HCT116 (cell line): ENCODE data around the gene NPB. TPM values are rescaled to one million over a fixed set of nuclear protein-coding genes. Genes with fewer than 3 reads are reported as not detected.
A peak's percentile ranks its signal among the peaks of the same experiment; 100 is the strongest.

Experiments used
- ATAC-seq: fragments of 200-7000 bp; cut with Tn5 transposase; 2 replicates; pipeline ENCODE4 v1.9.1; 2020; ENCODE audit warnings: mild to moderate bottlenecking, moderate library complexity
- BruUV-seq: library from RNA; stranded (reverse); fragments of 400-500 nt; replicated peaks from 2 replicates; lab custom pipeline; 2021; lab: Mats Ljungman, UMichigan
- CTCF ChIA-PET: fragments of 300-600 bp; sonication (Branson Sonifier 250); formaldehyde crosslinking; loops from one replicate; lab custom pipeline; 2021; ENCODE audit warnings: antibody characterized with exemption; lab: Charles Lee
- POLR2A ChIA-PET: fragments of 300-600, 350-600 bp; sonication (Branson Sonifier 250); formaldehyde crosslinking; loops from one replicate; lab custom pipeline; 2021; ENCODE audit warnings: antibody characterized with exemption; lab: Charles Lee
- RAD21 ChIA-PET, 2 experiments: fragments of 300-600 bp; sonication (Branson Sonifier 250); formaldehyde crosslinking; loops; one replicate each; lab custom pipeline; 2023; ENCODE audit warnings: low total read pairs in 2 of 2; ENCODE audit not compliant: uncharacterized antibody in 2 of 2, unreplicated experiment in 2 of 2, low non-redundant PET in 1 of 2; lab: Charles Lee
- DNase-seq: peaks from one replicate; pipeline ENCODE4 v3.0.0-alpha.2; 2010; ENCODE audit warnings: low read depth, low spot score
- H2AFZ ChIP-seq: fragments of 200-600 bp; shearing (Covaris generic), sonication (generic); 2 replicates; pipeline ENCODE4 v1.6.1; 2017; ENCODE audit warnings: low read depth, mixed run types, mixed read lengths, antibody characterized with exemption, low read length; ENCODE audit not compliant: poor library complexity, severe bottlenecking
- H3K27ac ChIP-seq: 2 replicates; pipeline ENCODE4 v1.5.1; 2012; ENCODE audit warnings: low read depth, low read length
- H3K27me3 ChIP-seq: fragments of 200-600 bp; sonication (generic); 2 replicates; pipeline ENCODE4 v1.6.1; 2016; ENCODE audit warnings: mixed run types, low read length, mixed read lengths; ENCODE audit not compliant: insufficient read depth
- H3K36me3 ChIP-seq, 2 experiments: fragments of 200-500 bp in 1 of 2; fragments of 200-600 bp in 1 of 2; sonication (Bioruptor generic) in 1 of 2; sonication (generic) in 1 of 2; 2 replicates each; pipeline versions ENCODE4 v1.5.1 to v1.6.1; 2014 to 2016; ENCODE audit warnings: low read length in 2 of 2, inconsistent platforms in 1 of 2, mixed read lengths in 1 of 2, mixed run types in 1 of 2; ENCODE audit not compliant: insufficient read depth in 2 of 2, control insufficient read depth in 1 of 2
- H3K4me1 ChIP-seq, 2 experiments: fragments of 200-600 bp in 1 of 2; sonication (generic) in 1 of 2; 2 replicates each; pipeline versions ENCODE4 v1.5.1 to v1.6.1; 2012 to 2017; ENCODE audit warnings: low read length in 2 of 2, inconsistent platforms in 1 of 2, mild to moderate bottlenecking in 1 of 2, mixed read lengths in 1 of 2, mixed run types in 1 of 2, moderate library complexity in 1 of 2; ENCODE audit not compliant: insufficient read depth in 2 of 2, control insufficient read depth in 1 of 2
- H3K4me2 ChIP-seq: fragments of 200-600 bp; sonication (generic); 2 replicates; pipeline ENCODE4 v1.6.1; 2017; ENCODE audit warnings: mixed run types, low read length, mixed read lengths
- H3K4me3 ChIP-seq, 2 experiments: fragments of 200-600 bp in 1 of 2; sonication (generic) in 1 of 2; replicated peaks in 1 of 2; 2 replicates each; pipeline ENCODE4 v1.5.1; 2011 to 2016; ENCODE audit warnings: low read length in 2 of 2, control low read depth in 1 of 2, low read depth in 1 of 2, mild to moderate bottlenecking in 1 of 2, mixed read lengths in 1 of 2, mixed run types in 1 of 2
- H3K79me2 ChIP-seq: fragments of 200-600 bp; sonication (generic); 2 replicates; pipeline ENCODE4 v1.6.1; 2017; ENCODE audit warnings: mild to moderate bottlenecking, mixed run types, low read length, moderate library complexity, mixed read lengths; ENCODE audit not compliant: insufficient read depth
- H3K9ac ChIP-seq: fragments of 200-600 bp; sonication (generic); 2 replicates; pipeline ENCODE4 v1.6.1; 2016; ENCODE audit warnings: low read length, mixed read lengths
- H3K9me2 ChIP-seq: fragments of 200-600 bp; sonication (generic), shearing (Covaris generic); 2 replicates; pipeline ENCODE4 v1.6.1; 2017; ENCODE audit warnings: mixed run types, mild to moderate bottlenecking, moderate library complexity; ENCODE audit not compliant: insufficient read depth
- H3K9me3 ChIP-seq, 2 experiments: fragments of 200-500 bp in 1 of 2; fragments of 200-600 bp in 1 of 2; sonication (Bioruptor generic) in 1 of 2; sonication (generic) in 1 of 2; 2 replicates each; pipeline ENCODE4 v1.6.1; 2014 to 2017; ENCODE audit warnings: low read length in 2 of 2, mixed read lengths in 2 of 2, inconsistent platforms in 1 of 2, low read depth in 1 of 2, mild to moderate bottlenecking in 1 of 2, mixed run types in 1 of 2, moderate library complexity in 1 of 2; ENCODE audit not compliant: control insufficient read depth in 1 of 2, insufficient read depth in 1 of 2
- H4K20me1 ChIP-seq: fragments of 200-600 bp; sonication (generic), shearing (Covaris generic); 2 replicates; pipeline ENCODE4 v1.6.1; 2017; ENCODE audit warnings: mixed run types, mild to moderate bottlenecking, moderate library complexity; ENCODE audit not compliant: insufficient read depth
- ATF3 ChIP-seq: IDR thresholded peaks from 2 replicates; pipeline ENCODE4 v1.6.1; 2012
- CEBPB ChIP-seq: IDR thresholded peaks from 2 replicates; pipeline ENCODE4 v1.6.1; 2012; ENCODE audit warnings: low read depth
- EZH2 ChIP-seq: fragments of 200-600 bp; sonication (generic); IDR thresholded peaks from 2 replicates; pipeline ENCODE4 v1.6.1; 2017; ENCODE audit warnings: antibody characterized with exemption, mixed run types
- MAX ChIP-seq: IDR thresholded peaks from 2 replicates; pipeline ENCODE4 v1.6.1; 2012
- RAD21 ChIP-seq: IDR thresholded peaks from 2 replicates; pipeline ENCODE4 v1.6.1; 2012; ENCODE audit warnings: low read depth, mild to moderate bottlenecking
- SP1 ChIP-seq: IDR thresholded peaks from 2 replicates; pipeline ENCODE4 v1.6.1; 2012; ENCODE audit warnings: low read depth
- SRF ChIP-seq: IDR thresholded peaks from 2 replicates; pipeline ENCODE4 v1.6.1; 2012; ENCODE audit warnings: low read depth
- TCF7L2 ChIP-seq: IDR thresholded peaks from 2 replicates; pipeline ENCODE4 v1.7.0; 2011; ENCODE audit warnings: borderline replicate concordance, inconsistent platforms; ENCODE audit not compliant: insufficient read depth, insufficient read length; ENCODE audit errors: extremely low read depth
- ZFX ChIP-seq: fragments of 450-650 bp; IDR thresholded peaks from 2 replicates; pipeline ENCODE4 v1.6.1; 2017
- ZNF274 ChIP-seq: fragments of 200-500 bp; sonication (Bioruptor generic); IDR thresholded peaks from 2 replicates; pipeline ENCODE4 v1.6.1; 2014; ENCODE audit warnings: mild to moderate bottlenecking, low read depth, low read length, inconsistent platforms
- intact Hi-C: fragments of 100-400 bp; cut with micrococcal nuclease; formaldehyde crosslinking; loops from 2 replicates; pipeline ENCODE4 v1.10.0; 2022
- total RNA-seq: library from RNA; stranded (reverse); gene quantifications from one replicate; pipeline ENCODE4 v1.2.1, GENCODE V29; 2021; ENCODE audit not compliant: unreplicated experiment

NPB gene
- total RNA-seq, 1 experiment from 2014 or later: 1.2 TPM

GRCh38 chr17:81911969-81912368, 9.9 kb downstream of the NPB start:
- peaks cover 21 to 42% of the 10 kb centered on the region in 2 experiments for H3K36me3 ChIP-seq
- ChIA-PET POLR2A (no interaction called here), RAD21 (interaction anchor here in 1 of 2 experiments (1.3 kb wide), 1 partner anchor 14 kb away, joined by 3 read pairs; no protein-coding TSS in a partner anchor), CTCF (interaction anchor here (1.2 to 1.8 kb wide), 2 partner anchors 15 to 110 kb away, joined by 3 to 9 read pairs; partner anchors contain the start of genes CENPX and LRRC45)
- no peak overlapping the region for H2AFZ ChIP-seq
- peak overlapping the region; percentile 3 to 5; a peak in 1 of 4 replicates for H3K4me3 ChIP-seq
- no peaks in the 10 kb centered on the region for H3K9me2 ChIP-seq
- intact Hi-C loops: loop anchor here (1.0 to 5.0 kb wide), 2 partner anchors 21 to 110 kb away; partner anchors contain the start of genes ALYREF, ANAPC11, CENPX and LRRC45
- H3K4me1 ChIP-seq: peaks cover 39 to 53% of the 10 kb centered on the region in 2 experiments
- H3K27ac ChIP-seq: peak overlapping the region; percentile 60
- BruUV-seq: no TSS peak
- ATAC-seq (no peak), DNase-seq (no peak)
- TF ChIP-seq RAD21: no peak
- TF ChIP-seq ZNF274: no peak
- TF ChIP-seq CEBPB: no peak
- TF ChIP-seq MAX: no peak
- no peak for TF ChIP-seq ZFX
- no peak for TF ChIP-seq EZH2
- no peak for TF ChIP-seq TCF7L2
- TF ChIP-seq SP1: no peak
- TF ChIP-seq ATF3: no peak
- no peak for TF ChIP-seq SRF
- H4K20me1 ChIP-seq: no peaks in the 10 kb centered on the region
- H3K9me3 ChIP-seq: no peaks in the 10 kb centered on the region
- peaks cover 33% of the 10 kb centered on the region for H3K79me2 ChIP-seq
- H3K4me2 ChIP-seq: peak overlapping the region; percentile 66
- no peaks in the 10 kb centered on the region for H3K27me3 ChIP-seq
- H3K9ac ChIP-seq: 0 out of 2 replicates have a peak overlapping the region, but pooled peaks have one; percentile 27
